Activated CD4-positive, alpha-beta T cell treated with anti-CD3 and anti-CD28 coated beads for 1 hour (primary cell): Measurements from ENCODE around the gene C2orf78.

ENCODE experiments used
- DNase-seq: peaks from one replicate; pipeline ENCODE4 v3.0.0-alpha.2; 2020

C2orf78 gene

DNA sequence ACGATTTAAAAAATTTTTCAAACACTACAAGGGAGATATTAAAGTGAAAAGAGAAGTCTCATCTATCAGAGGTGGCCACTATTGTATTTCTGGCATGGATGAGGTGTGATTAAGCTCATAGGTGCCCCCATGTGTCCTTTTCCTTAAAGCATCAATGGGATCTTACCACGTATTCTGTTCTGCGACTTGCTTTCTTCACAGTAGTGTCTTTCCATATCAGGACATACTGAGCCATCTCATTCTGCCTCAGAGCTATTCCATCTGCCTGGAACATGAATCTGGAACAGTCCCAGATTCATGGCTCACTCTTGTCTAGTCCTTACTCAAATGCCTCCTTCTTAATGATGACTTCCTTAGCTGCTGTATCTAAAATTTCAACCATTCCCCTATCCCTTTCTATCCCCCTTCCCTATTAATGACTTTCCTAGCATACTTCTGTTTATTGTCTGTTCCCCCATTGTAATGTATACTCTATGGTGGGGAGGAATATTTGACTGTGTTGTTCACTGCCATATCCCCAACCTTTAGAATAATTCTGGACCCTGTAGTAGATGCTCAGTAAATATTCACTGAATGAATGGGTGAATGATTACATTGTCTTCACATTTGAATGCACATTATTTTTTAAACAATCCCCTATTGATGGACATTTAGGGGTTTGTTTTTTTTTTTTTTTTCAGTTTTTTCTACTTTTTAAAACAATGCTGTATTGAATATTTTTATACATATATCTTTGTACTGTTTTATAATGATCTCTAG is 55.8 kb downstream of the C2orf78 start:
- no peak for DNase-seq

GRCh38 chr2:73841912-73842738 is 58.1 kb downstream of the C2orf78 start:
- no peak for DNase-seq

DNA sequence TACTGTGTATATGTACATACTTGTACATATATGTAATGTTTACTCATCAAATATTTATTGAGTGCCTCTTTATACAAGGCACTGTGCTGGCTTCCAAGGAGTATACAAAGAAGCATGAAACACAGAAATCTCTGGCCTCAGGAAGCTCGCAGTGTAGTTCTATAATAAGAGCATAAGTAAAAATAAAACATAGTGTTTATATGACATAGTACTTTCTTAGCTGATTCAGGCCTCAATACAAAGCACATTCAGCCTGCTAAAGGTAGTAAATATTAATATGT is 58.7 kb downstream of the C2orf78 start:
- no peak for DNase-seq

GRCh38 chr2:73844087-73844486 is 60.1 kb downstream of the C2orf78 start:
- DNase-seq, result no peak

DNA sequence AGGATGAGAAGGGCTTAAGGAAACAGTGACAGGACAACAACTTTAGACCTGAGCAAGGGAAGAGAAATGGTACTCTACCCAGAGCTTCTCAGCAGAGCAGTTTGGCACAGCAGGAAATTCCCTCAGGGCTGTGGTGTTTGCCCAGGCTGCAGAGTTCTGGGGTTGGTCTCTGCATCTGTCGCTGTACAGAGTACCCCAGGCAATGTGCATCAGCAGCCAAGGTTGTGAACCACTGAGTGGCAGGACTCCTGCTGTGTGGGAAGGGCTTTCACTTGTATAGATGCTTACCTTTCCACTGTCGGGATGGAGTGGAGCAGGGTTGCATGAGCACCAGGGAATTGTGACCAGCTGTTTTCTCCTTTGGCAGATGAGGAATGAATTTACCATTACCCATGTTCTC is 66.0 kb downstream of the C2orf78 start:
- no peak for DNase-seq

DNA sequence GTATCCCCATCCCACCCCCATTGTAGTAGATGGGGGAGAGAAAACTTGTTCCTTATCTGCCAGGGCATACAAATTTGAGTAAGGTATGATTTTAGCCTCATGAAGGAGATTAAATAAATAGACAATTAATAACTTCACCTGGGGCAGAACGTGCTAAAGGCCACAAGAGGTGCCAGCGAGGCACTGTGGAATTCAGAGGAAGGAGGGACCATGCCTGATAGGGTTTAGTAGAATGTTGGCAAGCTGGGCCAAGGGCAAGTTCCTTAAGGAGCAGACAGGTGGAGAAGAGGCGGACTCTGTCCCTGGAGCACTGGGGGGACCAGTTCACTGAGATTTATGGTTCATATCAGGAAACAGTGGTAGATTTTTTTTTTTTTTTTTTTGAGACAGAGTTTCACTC is 67.3 kb downstream of the C2orf78 start:
- DNase-seq, result no peak

GRCh38 chr2:73852020-73852419 is 68.0 kb downstream of the C2orf78 start:
- no peak for DNase-seq

DNA sequence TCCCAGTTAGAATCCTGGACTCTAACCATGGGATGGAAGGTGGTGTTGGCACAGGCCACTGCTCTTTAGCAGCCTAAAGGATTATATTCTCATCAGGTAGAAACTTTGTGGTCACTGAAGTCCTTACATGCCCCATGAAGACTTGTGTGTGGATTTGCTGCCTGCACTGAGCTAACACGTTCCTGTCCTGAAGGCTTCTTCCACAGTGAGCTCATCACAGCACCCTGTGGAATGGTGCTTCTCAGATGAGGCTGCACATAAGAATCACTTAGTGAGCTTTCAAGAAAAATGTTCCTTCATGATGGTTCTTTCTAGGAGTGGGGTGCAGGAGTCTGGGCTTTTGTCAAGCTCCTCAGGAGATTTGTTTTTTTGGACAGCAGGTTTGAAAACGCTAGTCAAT is 71.5 kb downstream of the C2orf78 start:
- DNase-seq, result no peak

- DNase-seq, result no peak
Measured at GRCh38 chr2:73856214-73856613, 72.2 kb downstream of the C2orf78 start.

GRCh38 chr2:73859721-73860586 is 76.0 kb downstream of the C2orf78 start:
- DNase-seq, result no peak

- DNase-seq, result no peak
Measured at GRCh38 chr2:73862987-73863386, 79.0 kb downstream of the C2orf78 start.
